MV-4-11 (cell line): ENCODE measurements around the gene MANSC4.

ENCODE experiments used
- DNase-seq: peaks from one replicate; lab custom pipeline; 2025; lab: John Stamatoyannopoulos, UW

MANSC4 gene

DNA sequence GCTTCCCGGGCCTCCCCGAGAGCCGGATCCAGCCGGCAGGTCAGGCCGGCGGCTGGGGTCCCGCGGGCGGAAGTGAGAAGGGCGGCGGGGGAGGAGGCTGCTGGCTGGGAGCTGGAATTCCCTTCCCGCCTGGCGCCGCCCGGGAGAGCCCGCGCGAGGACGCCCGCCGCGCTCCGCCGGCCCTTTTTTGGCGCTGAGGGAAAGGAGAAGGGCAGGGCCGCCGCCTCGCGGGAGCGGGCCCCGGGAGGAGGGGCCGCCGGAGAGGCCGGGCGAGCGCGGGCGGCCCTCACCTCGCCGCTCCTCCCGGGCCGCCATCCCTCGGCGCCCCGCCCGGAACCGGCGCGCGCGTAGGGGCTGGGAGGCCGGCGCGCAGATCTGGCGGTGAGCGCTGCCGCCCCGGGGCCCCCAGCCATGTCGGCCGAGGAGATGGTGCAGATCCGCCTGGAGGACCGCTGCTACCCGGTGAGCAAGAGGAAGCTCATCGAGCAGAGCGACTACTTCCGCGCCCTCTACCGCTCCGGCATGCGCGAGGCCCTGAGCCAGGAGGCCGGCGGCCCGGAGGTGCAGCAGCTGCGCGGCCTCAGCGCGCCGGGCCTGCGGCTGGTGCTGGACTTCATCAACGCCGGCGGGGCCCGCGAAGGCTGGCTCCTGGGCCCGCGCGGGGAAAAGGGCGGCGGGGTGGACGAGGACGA is at the start of gene MANSC4, which contains the start of gene KLHL42:
TSS of gene MANSC4 (minus strand) at position 317 of the 692 bp plus-strand sequence. CDS start 8,960 bp downstream, outside the sequence.
TSS of gene KLHL42 (plus strand) at position 314 of the 692 bp plus-strand sequence. CDS start at position 412, 98 bp downstream.
- DNase-seq: peak; percentile 47

DNA sequence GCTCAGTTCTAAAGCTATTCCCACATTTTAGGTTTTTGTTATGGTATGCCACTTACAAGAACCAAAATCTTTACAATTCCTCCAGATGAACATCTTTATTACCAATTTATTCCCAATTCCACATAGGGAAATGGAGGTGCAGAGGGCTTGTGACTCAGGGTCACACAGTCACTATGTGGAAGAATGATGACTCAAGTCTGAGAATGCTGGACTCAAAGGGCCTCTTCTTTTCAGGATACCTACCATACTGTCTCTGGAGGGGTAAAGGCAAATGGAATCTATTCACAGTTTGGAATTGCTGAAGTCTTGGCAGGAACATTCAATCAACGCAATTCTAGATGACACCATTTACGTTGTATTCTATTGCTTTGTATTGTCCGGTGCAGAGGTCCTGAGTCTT is 48.2 kb upstream of the MANSC4 start:
- DNase-seq: no peak

DNA sequence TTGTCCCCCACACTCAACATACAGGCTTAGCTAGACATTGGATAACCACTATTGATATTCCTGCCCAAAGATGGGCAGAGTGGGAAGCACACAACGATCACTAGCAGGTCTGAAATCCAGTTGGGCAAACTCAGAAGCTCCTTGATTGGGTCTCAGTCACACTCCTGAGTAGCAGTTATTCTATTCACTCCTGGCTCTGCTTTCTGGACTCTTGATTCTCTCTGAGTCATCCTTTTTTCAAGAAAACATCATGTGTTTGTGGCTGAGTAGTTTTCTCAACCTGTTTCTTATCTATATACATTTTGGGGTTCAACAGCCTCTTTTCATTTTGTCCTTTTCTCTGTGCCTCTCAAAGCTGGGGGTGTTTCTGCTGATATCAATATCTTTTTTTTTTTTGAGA is 46.0 kb upstream of the MANSC4 start:
- no peak for DNase-seq

DNA sequence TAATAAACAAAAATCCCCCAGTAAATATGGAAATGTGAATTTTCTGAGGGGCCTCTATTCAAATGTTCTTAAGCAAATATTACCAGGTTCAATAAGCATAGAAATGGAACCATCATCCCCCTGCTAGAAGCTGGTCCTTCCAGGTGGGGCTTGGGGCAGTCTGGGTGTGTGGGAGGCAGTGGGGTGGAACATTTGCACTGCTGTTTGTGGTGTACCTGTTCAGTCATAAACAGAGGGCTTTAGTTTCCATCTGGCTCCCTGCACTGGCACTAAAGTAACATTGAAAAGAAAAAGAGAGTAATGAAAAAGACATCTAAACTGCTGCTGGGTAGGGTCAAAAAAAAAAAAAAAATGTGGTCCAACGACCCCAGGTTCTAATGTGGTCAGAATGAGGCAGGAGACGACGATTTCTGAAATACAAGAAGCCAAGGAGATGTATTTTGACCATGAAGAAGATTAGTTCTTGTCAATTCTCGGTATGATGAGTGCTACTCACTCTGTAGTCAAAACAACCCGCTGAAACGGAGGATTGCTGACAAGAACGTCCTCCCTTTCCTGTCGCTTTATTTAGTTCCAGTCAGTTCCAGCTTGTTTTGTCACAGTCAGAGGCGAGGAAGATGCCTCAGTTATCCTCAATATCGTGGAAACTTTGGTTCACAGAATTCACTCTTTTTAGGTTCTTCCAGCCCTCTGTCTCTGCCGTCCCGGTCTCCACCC is 44.2 kb upstream of the MANSC4 start:
- DNase-seq: no peak

DNA sequence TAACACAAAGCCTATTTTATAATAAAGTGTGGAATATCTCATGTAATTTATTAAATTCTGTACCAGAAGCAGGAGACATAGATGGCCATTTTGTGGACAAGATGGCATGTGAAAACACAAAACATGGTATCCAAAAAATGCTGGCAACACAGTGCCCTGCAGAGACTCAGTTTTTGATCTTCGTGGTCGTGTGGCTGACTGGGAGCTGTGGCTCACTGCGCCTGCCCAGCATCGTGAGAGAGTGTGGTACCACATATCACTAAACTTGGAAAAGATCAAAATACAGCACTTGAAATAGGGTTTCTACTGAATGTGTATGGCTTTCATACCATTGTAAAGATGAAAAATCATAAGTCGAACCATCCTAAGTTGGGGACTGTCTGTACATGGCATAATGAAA is 43.0 kb upstream of the MANSC4 start:
- no peak for DNase-seq

DNA sequence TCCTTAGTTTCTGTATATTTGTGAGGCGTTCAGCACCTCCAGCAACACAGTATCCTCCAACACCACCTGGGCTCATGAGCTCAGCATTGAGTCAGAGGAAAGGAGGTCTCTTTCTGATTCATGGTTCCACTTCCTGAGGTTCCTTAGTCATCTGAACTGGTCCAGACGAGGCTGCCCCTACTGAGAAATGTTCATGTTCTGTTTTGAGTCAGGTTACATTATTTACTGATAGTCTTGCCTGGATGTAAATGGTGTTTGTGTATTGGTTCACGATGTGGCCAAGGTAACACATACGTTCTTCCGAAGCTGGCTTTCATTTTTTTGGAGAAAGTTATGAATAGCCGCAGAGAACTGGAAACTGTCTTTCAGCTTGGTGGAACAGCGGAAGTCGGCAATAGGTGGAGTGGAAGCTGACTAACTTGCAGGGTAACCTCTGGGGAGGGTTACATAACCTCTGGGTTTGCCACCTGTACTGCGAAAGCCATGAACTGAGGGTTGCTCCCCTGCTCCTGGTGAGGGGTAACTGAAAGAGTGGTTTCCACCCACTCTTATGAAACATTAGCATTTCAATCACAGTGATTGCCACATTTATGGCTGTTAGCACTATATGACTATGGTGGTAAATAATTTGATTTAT is 42.2 kb upstream of the MANSC4 start:
- peak; percentile 55 for DNase-seq

DNA sequence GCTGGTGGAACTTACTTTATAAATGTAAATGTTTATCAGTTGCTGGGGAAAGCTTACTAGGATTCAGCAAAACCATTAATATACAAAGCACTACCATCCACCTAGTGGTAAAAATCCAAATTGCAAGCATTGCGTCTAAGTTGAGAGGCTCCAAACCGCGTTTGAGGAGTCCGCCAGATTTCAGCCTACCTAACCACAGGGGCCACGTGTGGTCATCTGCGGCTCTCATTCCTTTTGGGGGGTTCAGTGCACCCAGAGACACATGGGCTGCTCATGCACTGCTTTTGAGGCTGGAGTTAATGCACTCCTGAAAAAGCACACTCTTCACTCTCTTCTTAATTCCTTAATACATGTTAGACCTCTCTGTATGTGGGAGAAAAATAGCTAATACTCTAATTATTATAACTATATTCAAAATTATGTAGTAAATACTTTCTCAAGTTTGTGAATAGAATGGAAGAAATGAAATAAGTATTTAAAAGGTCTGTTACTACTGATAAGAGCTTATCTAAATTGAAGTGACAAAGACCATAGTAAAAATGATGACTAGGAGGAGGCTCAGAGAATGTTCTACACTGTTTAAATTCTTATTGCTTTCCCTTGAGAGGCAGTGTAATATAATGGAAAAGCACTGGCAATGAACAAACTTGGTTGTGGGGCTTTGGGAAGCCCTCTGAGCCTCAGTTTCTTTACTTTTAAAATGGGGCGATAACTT is 41.4 kb upstream of the MANSC4 start:
- peak; percentile 55 for DNase-seq

DNA sequence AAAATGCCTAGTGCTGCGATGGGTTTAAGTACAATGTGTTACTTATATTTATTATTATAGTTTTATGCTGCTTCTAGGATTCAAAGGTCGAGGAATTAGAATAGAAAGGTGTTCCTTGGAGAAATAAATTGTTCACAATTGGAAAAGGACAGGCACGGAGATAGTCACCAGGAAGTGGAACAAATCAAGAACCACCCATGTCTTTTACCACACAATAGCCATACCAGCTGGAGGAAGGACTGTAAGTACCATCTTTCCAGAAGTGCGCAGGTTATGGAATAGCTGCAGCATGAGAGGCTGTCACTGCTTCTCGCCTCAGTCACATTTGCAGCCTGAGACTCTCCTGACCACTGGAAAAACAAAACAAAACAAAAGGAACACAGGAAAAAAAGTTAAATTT is 40.5 kb upstream of the MANSC4 start:
- no peak for DNase-seq

DNA sequence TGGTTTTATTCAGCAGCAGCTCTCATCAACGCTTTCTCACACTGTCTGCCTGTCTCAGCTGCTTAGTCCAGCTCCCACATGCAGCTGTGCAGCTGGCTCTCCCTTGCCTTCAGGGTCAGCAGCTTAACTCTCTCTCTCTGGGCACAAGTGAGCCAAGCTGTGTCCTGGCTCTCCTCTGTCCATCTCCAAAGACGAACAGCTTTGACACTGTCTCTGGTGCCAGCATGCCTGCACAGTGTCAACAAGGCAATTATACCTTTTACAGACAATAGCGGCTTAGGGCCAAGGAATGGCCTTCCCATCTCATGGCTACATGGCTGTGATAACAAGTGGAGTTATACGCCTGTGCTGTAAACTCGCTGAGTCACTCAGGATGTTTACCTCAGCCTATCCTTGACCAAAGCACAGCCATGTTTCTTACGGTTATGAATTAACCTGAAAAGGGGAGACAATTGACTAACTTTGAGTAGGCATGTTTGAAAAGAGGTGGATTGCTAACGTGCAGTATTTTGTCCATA is 38.4 kb upstream of the MANSC4 start:
- DNase-seq: no peak

DNA sequence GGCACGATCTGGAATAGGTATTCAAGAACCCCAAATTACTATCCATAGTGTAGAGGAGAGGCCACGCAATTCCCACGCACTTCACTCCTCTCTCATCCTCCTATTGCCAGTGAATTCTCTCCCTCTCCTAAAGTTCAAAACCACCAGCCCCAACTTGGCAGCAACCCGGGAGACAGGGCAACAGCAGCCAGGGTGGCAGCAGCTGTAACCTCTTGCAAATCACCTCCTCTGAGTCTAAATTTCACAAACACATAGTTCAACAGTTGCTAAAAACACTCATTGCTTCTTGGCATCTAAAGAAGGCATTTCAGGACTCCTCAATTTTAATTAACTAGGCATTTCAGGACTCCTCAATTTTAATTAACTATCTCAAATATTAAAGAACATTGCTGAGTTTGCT is 37.7 kb upstream of the MANSC4 start:
- DNase-seq: no peak

DNA sequence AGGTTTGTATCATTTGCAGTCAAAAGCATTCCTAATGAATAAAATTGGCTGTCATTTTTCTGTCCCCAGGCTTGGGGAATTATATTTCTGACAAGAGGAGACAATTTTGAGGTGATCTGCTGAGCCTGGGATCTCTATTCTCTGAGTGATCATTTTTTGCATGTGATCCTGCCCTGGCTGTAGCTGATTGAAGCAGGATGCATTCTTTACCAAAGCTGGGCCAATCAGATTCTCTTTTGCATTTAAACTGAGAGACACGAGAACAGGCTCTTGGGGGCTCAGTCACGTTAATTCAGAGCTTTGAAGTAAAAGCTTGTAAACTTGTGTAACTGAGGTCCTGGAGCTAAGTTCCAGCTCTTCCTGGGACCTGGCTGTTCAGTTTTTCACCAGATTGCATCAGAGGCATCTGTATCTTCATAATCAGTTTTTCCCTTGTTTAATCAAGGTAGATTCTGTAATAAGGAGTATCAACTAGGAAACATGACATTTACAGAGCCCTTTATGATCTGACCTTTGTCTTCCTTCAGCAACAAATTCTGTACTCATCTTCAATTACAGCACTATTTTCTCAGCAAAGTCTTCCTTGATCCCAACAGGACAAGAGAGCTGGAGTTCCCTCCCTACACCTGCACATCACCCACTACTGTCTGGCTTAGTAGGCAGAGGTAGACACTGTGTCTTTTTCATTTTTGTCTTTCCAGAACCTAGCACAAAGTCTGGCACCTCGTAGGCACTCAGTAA is 35.0 kb upstream of the MANSC4 start:
- DNase-seq: no peak

DNA sequence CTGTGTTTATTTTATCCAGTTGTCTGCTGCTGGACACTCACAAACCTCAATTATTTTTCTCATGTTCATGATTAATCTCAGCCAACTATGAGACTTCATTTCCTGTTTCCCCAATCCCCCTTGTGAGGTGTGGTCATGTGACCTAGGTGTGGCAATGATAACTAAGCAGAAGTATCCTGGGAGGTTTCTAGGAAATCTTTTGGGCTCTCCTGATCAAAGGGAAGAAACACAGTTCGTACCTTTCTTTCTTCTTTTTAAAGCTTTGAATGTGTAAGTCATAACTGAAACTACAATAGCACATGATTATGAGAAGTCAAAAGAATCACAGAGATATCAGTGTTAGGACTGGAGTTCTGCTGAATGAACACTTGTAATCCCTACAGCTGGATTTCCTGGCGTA is 34.4 kb upstream of the MANSC4 start:
- no peak for DNase-seq

DNA sequence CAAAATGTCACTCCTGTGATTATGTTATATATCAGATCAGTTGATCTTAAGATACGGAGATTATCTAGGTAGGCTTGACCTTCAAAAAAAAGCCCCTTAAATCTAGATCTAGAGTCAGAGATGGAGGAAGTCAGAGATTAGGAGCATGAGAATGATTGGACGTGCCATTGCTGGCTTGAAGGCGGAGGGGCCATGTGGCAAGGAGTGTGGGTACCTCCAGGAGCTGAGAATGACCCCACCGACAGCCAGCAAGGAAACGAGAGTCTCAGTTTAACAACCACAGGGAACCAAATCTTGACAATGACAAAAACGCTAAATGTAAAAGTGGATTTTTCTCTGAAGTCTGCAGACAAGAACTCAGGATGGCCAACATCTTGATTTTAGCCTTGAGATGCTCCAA is 32.5 kb upstream of the MANSC4 start:
- peak; percentile 39 for DNase-seq

DNA sequence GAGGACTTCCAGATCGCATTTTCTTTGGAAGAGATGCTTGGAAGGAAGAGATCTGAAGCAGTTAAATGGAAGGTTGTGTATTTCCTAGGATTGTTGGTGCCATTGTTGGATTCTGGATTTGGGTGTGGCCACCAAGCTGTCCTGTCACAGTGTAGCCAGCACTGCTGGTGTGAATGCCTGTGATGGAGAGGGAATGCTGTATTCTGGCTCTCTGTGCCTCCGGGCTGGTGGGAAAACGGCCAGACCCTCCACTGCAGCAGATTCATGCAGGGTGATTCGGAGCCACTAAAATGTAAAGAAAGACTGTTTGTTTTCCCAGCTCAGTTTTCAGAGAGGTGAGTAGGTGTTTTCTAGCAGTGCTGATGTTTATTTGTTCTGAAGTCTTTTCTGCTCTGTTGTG is 30.7 kb upstream of the MANSC4 start:
- no peak for DNase-seq

DNA sequence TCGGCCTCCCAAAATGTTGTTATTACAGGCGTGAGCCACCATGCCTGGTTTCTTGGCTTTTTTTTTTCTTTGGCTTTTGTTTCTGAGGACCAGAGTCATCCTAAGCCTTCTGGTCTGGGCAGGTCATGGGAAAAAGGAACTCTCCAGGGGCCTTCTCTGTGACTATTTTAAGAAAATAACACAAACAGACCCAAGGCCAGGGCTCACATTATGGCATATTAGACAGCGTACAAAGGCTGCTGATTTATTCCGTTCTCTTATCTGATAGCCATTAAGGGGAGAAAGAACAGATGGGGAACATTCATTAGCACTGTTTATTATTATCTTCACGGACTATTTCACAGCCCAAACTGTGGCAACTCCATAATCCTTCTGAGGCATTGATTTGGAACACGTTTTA is 28.8 kb upstream of the MANSC4 start:
- DNase-seq: no peak

DNA sequence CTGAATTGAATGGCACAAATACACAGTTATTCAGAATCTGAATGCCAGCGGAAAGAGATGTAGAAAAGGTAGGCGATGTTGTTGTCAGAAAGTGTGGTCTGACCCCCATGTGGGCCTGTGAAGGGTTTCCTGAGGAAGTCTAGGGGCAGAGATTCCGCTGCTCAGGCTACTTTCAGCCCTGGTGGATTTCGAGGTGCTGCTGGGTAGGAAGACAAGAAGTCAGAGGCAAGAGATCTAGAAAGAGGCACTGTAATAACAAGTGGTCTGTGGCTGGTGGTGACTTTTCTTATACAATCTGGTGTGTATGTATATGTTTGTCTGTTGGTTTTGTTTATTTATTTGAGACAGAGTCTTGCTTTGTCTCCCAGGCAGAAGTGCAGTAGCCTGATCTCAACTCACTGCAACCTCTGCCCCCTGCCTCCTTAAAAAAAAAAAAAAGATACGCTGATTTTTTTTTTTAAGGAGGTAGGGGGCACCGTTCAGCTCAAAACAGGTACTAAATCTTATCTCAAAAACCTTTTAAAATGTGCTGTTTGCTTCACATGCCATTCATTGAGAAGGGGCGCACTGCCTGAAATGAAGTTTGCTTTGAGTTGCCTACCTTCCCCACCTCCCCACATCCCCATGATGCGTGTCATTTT is 27.1 kb upstream of the MANSC4 start:
- no peak for DNase-seq

DNA sequence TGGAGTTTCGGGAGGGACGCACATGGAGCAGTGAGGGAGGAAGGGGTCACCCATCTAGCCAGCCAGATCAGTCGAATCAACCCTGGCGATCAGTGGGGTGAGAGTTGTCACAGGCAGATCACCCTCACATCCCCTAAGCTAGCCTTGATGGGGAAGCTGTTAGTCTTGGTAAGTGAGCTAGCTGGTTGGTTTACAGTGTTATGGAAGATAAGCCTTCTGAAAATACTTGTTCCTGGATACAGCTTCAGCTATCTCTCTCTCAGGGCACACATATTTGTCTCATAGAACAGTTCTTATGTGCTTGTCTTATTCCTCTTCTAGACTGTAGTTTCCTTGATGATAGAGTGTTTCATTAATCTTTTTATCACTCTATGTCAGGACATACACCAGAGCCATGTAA is 26.2 kb upstream of the MANSC4 start:
- no peak for DNase-seq

DNA sequence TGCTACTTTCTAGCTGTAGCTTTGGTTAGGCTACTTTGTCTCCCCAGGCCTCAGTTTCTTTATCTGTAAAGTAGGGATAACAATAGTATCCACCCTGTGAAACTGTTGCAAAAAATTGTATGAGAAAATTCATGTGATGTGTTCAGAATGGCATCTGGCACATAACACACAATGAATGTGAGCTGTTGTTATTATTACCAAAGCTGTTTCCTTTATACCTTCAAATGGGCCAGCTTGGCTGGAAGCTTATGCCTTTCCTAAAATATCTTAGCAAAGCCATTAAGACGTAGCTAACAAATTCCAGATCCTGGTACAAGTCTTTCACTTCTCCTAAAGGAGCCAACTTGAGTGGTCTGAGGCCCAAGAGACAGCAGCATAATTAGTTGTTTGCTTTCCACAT is 25.2 kb upstream of the MANSC4 start:
- DNase-seq: no peak

DNA sequence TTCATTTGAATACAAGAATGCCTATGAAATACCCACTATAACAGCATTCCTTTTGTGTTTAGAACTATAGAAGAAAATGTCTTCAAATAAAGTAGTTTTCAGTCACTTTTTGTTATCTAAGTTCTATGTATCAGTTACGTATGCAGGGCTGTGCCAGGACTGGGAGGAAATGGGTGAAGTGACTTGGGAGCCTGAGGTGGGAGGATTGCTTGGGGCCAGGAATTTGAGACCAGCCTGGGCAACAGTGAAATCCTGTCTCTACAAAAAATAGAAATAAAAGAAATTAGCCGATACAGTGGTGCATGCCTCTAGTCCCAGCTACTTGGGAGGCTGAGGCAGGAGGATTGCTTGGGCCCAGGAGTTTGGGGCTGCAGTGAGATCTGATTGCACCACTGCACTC is 22.9 kb upstream of the MANSC4 start:
- DNase-seq: no peak

DNA sequence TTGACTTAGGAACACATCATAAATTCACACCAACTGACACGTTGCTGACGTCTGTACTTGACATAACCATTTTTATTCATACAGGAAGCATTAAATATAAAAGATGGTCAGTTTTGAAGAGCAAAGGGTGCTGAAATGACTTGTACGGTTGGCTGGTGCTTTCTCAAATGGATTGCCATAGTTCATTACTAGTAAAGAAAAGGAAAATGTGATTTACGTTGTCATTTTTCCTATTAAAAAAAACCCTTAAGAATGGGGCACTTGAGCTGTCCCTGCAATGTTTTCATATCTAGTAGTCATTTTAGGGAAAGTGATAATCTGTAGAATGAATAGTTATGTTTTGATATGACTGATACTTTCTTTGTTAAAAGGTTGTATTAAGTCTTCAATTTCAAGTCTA is 22.5 kb upstream of the MANSC4 start:
- no peak for DNase-seq

DNA sequence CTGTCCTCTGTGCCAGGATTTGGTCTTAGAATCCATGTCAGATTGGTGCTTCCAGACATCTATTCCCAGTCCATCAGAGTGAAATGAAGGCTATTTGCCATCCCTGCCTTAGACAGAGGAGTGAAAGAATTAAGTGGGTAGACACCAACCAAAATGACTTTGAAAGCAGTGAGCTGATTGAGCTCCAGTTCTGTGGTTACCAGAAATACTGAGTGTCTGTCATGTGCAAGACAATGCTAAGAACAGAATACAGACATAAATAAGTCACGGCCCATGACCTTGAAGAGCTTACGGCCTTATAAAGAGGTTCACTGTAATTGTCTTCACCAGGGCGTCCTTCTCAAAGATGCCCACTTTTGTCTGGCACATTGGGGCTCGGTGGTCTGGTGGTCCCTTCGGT is 21.6 kb upstream of the MANSC4 start:
- no peak for DNase-seq
